BLaER1 (cell line): Measurements from ENCODE around the gene AXIN1.

Experiments
- H3K27ac ChIP-seq: shearing (Covaris generic); formaldehyde crosslinking; 2 replicates; pipeline ENCODE4 v1.8.1; 2022
- H3K27me3 ChIP-seq: shearing (Covaris generic); formaldehyde crosslinking; 2 replicates; pipeline ENCODE4 v1.8.1; 2022
- H3K36me3 ChIP-seq: shearing (Covaris generic); formaldehyde crosslinking; 2 replicates; pipeline ENCODE4 v1.8.1; 2022
- H3K4me1 ChIP-seq: shearing (Covaris generic); formaldehyde crosslinking; 2 replicates; pipeline ENCODE4 v1.8.1; 2022
- H3K4me2 ChIP-seq: shearing (Covaris generic); formaldehyde crosslinking; 2 replicates; pipeline ENCODE4 v1.8.1; 2022
- H3K4me3 ChIP-seq: shearing (Covaris generic); formaldehyde crosslinking; 2 replicates; pipeline ENCODE4 v1.8.1; 2022
- H3K9ac ChIP-seq: shearing (Covaris generic); formaldehyde crosslinking; 2 replicates; pipeline ENCODE4 v1.8.1; 2022
- H3K9me3 ChIP-seq: shearing (Covaris generic); formaldehyde crosslinking; 2 replicates; pipeline ENCODE4 v1.8.1; 2022
- H4K20me1 ChIP-seq: shearing (Covaris generic); formaldehyde crosslinking; 2 replicates; pipeline ENCODE4 v1.8.1; 2022
- Cebpa-rat ChIP-seq: shearing (Covaris generic); IDR thresholded peaks from 2 replicates; pipeline ENCODE4 v1.8.1; 2022

Gene AXIN1

DNA sequence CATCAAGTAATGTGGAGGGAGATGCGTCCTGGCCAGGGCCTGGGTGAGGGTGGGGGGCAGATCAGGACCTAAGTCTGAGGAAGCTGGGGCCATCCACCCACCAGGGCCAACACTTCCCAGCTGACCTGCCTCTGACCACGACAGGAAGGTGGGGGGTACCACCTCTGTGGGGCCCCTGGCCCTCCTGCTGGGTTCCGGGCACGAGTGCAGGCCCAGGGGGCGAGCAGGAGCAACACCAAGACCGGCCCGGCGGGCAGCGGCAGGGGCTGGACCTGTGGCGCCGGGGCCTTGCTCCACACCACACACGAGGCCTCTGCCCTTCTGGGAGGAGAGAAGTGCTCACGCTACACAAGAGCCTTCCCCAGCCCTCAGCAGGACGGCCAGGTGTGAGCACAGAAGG, 56.2 kb downstream of the AXIN1 start:
- Histone ChIP-seq H3K4me1 (peaks cover 29% of the 10 kb centered on the region), H3K4me2 (peak overlapping the region; percentile 78), H3K27ac (no peak overlapping the region), H3K27me3 (no peaks in the 10 kb centered on the region), H3K36me3 (peaks cover 71% of the 10 kb centered on the region), H4K20me1 (peaks cover 66% of the 10 kb centered on the region), H3K9me3 (no peaks in the 10 kb centered on the region), H3K4me3 (no peak overlapping the region), H3K9ac (no peak overlapping the region)
- TF ChIP-seq Cebpa-rat: no peak

DNA sequence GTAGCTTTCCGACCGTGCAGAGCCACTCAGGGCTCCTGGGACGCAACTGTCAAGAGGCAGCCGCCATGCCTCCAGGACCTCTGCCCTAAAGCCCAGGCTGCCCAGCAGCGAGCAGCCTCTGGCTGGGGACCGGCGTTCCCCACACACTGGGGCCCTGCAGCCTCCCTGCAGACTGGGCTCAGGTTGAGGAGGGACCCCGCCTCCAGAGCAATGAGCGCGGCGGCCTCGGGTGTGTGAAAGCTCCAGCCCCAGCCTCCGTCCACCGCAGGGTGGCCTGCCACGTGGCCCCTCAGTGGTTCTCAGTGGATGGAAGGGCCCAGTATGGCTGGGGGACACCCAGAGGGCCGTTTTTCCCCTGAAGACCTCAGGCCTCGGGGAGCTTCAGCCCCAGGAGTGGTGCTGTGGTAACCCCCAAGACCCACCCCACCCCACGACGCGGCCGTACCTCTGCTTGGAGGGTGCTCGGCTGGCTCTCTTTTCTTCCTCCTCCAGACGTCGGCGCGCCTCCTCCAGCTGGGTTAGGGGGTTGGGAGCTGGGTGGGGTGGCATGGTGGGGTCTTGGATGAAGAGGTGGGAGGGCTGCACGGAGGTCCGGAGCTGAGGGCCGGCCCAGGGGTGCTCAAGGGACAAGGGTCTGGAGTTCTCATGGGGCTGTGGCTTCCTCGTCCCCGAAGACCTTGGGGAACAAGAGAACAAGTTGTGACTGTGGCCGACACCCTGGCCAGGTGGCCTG, 59.3 kb downstream of the AXIN1 start:
- Histone ChIP-seq H3K4me3 (no peak overlapping the region), H3K4me2 (no peak overlapping the region), H4K20me1 (peaks cover 78% of the 10 kb centered on the region), H3K9ac (no peak overlapping the region), H3K27me3 (no peaks in the 10 kb centered on the region), H3K27ac (no peak overlapping the region), H3K9me3 (no peaks in the 10 kb centered on the region), H3K4me1 (peaks cover 33% of the 10 kb centered on the region), H3K36me3 (peaks cover 79% of the 10 kb centered on the region)
- TF ChIP-seq Cebpa-rat: no peak

DNA sequence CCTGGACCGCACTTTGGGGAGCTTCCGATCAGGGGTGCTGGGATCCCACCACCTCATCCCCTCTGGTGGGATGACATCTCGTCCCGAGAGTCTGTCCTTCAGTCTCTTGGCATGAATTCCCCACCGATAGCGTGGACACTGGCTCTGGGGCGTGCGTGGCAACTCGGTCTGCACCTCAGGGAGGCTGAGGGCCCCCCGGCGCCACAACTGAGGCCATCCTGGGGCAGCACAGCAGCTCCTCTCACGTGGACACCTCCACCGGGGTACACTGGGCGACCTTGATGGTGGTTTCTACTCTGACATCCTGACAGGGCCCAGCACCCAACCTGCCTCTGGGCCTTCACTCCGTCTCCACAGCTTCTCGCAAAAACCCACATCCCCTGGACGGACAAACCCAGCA, 61.0 kb downstream of the AXIN1 start:
- Histone ChIP-seq H3K9ac (no peak overlapping the region), H3K27ac (no peak overlapping the region), H3K27me3 (no peaks in the 10 kb centered on the region), H4K20me1 (peaks cover 76% of the 10 kb centered on the region), H3K9me3 (peaks cover 1% of the 10 kb centered on the region; the same call in 1 of the 2 replicates), H3K4me2 (no peak overlapping the region), H3K4me1 (peaks cover 33% of the 10 kb centered on the region), H3K36me3 (peaks cover 86% of the 10 kb centered on the region), H3K4me3 (no peak overlapping the region)
- no peak for TF ChIP-seq Cebpa-rat

DNA sequence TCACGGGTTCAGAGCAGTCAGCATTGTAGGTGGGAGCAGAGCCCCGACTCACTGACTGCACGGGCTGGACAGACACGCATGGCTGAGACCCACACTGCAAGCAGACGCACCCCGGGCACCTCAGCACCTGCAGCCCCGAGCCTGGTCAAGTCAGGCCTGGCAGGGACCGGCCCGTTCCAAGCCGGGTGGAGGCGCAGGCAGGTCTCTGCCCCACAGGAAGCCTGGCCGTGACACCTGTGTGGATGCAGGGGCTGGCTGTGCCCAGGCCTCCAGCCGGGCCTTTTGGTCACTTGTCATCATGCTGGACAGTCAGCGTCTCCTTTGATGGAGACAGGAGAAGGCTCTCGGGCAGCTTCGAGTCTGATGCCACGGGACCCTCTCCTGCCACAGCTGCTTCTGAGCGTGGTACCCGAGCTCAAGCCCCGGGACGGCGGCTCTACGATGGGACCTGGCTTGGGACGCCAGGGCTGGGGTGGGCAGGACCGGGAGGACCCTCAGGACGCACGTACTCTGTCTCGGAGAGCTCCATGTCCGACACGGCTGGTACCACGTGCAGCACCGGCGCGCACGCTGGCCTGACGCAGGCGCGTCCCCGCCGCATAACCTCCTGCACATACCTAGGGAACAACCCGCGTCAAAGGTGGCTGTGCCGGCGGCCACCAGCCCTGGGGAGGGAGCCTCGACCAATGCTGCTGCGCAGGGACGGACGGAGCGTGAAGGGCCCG, 61.7 kb downstream of the AXIN1 start:
- no peak overlapping the region for H3K9ac ChIP-seq
- peaks cover 30% of the 10 kb centered on the region for H3K4me1 ChIP-seq
- no peaks in the 10 kb centered on the region for H3K27me3 ChIP-seq
- peaks cover 71% of the 10 kb centered on the region for H4K20me1 ChIP-seq
- no peak overlapping the region for H3K4me2 ChIP-seq
- H3K27ac ChIP-seq: no peak overlapping the region
- peaks cover 84% of the 10 kb centered on the region for H3K36me3 ChIP-seq
- no peak for TF ChIP-seq Cebpa-rat
- H3K9me3 ChIP-seq: peaks cover 4% of the 10 kb centered on the region; the same call in 1 of the 2 replicates
- no peak overlapping the region for H3K4me3 ChIP-seq

DNA sequence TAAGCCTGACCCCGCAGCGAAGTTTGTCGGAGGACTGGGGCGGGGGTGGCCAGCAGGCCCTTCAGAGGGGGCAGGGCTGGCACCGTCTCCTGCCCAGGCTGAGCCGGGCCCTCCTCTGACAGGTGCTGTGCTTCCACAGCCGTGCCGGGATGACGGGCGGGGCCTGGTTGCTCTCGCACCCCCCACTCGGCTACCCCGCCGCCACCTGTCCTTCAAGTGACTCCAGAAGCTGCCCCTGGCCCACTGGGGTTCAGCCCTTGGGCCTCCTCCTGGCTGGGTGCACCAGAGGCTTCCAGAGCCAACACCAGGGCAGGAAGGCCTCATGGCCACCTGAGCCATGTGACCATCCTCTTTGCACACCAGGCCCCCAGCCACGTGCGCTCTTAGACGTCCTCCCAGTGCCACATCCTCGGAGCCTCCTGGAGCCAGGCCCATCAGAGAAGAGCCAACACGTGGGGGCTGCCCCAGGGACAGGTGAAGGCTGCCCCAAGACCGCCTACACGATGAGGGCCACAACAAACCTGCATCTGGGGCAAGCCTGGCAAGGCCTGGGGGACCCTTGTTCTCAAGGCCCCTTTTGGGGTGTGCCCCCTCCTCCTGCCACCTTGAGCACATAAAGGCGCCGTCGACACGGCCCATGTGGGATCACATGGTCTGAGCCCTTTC, 62.4 kb downstream of the AXIN1 start:
- H3K9ac ChIP-seq: no peak overlapping the region
- peaks cover 33% of the 10 kb centered on the region for H3K4me1 ChIP-seq
- H3K27ac ChIP-seq: no peak overlapping the region
- H3K9me3 ChIP-seq: peaks cover 4% of the 10 kb centered on the region; the same call in 1 of the 2 replicates
- H3K36me3 ChIP-seq: peaks cover 83% of the 10 kb centered on the region
- H3K4me3 ChIP-seq: no peak overlapping the region
- peaks cover 66% of the 10 kb centered on the region for H4K20me1 ChIP-seq
- H3K27me3 ChIP-seq: no peaks in the 10 kb centered on the region
- no peak overlapping the region for H3K4me2 ChIP-seq
- TF ChIP-seq Cebpa-rat: no peak

DNA sequence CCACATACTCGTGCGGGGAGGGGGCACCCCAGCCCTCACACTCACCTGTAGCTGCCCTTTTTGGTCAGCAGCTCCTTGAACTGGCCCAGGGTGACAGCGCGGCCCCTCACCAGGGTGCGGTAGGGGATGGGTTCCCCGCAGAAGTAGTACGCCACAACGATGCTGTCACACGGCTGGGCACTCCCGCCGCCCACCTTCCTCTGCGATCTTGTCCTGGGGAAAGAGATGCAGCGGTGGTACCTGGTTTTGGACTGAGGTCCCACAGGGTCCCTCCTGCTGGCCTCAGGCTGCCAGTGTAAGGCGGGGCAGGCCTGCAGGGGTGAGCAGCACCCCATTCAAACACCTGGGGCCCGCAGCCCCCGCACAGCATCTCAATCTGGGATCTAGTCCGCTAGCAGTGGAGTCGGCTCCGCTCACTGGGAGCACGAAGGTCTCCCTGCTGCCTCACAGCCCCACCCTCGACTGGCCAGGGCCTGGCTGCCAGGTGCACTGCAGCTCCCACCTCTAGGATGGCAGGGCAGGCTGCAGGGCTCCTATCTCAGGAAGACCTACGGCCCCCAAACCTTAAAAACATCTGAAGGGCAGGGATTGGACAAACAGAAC, 63.0 kb downstream of the AXIN1 start:
- no peak overlapping the region for H3K4me3 ChIP-seq
- H3K27me3 ChIP-seq: no peaks in the 10 kb centered on the region
- H4K20me1 ChIP-seq: peaks cover 66% of the 10 kb centered on the region
- no peak overlapping the region for H3K27ac ChIP-seq
- H3K9ac ChIP-seq: no peak overlapping the region
- no peak for TF ChIP-seq Cebpa-rat
- H3K4me1 ChIP-seq: peaks cover 40% of the 10 kb centered on the region
- peaks cover 82% of the 10 kb centered on the region for H3K36me3 ChIP-seq
- H3K4me2 ChIP-seq: no peak overlapping the region
- peaks cover 4% of the 10 kb centered on the region; the same call in 1 of the 2 replicates for H3K9me3 ChIP-seq

DNA sequence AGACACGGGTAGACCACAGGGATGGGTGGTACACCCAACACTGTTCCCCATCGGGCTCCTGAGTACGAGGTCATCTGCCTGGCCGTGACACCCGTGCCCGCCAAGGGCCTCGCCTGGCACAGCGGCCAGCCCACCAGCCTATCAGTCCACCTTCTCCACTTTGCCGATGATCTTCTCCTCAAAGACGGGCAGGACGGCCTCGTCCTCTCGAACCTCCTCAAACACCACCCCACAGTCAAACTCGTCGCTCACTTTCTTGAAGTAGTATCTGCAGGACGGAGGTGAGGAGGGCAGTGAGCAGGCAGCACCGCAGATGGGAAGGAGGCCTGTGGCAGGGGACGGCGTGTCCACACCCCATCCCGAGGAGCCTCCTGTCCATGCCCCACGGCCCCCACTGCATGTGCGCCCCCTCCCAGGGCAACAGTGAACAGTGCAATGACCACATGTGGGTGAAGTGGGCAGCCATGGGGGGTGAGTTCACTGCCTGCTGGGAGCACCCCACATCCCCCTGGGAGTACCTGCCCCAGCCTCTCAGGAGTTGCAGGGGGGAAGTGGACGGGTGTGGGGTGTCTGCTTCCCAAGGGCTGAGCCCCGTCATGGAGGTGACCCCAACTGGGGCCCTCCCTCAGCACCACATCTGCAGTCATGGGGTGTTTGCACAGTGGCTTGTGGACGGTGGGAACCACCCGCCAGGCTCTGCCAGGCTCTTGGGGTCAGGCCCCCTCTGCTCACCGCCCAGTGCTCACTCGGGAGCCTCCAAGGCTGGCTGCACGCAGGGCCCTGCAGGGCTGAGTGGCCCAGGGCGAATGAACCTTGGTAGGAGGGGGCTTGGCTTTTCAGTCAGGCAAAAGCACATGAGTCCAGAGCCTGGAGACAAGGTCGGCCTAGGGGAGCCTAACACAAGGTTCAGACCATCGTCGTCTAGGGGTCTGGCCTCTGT, 64.3 kb downstream of the AXIN1 start:
- H3K4me2 ChIP-seq: peak overlapping the region; percentile 52
- no peak for TF ChIP-seq Cebpa-rat
- H4K20me1 ChIP-seq: peaks cover 66% of the 10 kb centered on the region
- peaks cover 3% of the 10 kb centered on the region; the same call in 1 of the 2 replicates for H3K27me3 ChIP-seq
- no peak overlapping the region for H3K9ac ChIP-seq
- peaks cover 50% of the 10 kb centered on the region for H3K4me1 ChIP-seq
- no peak overlapping the region for H3K27ac ChIP-seq
- peaks cover 70% of the 10 kb centered on the region for H3K36me3 ChIP-seq
- peaks cover 4% of the 10 kb centered on the region; the same call in 1 of the 2 replicates for H3K9me3 ChIP-seq
- no peak overlapping the region for H3K4me3 ChIP-seq

DNA sequence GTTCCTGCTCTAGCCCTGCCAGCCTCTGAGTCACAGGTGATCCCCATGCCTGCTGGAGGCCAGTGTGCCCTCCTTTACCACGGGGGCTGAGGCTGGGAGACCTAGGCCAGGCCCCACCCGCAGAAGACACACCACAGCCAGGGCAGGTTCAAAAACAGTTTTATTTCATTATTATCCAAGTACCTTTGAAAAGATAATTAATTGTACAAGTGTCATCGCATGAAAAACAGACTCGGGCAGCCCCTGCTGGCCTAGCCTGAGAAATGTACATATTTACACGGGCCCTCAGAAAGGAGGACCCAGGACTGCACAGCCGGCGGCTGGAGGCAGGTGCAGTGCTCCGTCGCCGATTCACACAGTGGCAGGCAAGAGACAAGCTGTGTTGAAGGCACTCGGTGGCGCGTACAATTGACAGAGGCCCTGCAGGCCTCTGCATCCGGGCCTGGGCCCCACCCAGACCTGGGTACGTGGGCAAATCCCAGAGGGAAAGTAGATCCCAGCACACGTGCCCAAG, 65.2 kb downstream of the AXIN1 start:
- Histone ChIP-seq H4K20me1 (peaks cover 58% of the 10 kb centered on the region), H3K27me3 (peaks cover 11% of the 10 kb centered on the region; the same call in 1 of the 2 replicates), H3K9me3 (peaks cover 4% of the 10 kb centered on the region; the same call in 1 of the 2 replicates), H3K36me3 (peaks cover 61% of the 10 kb centered on the region), H3K4me2 (peak overlapping the region; percentile 52), H3K27ac (peak overlapping the region; percentile 13; the same call in 1 of the 2 replicates), H3K9ac (no peak overlapping the region), H3K4me1 (peaks cover 57% of the 10 kb centered on the region), H3K4me3 (no peak overlapping the region)
- no peak for TF ChIP-seq Cebpa-rat
